Loucy (cell line): ENCODE measurements around the gene OR52E2.

Experiments used
- H2AFZ ChIP-seq: fragments of 200-600 bp; sonication (generic); 2 replicates; pipeline ENCODE4 v1.6.0; 2016; ENCODE audit warnings: antibody characterized with exemption, mild to moderate bottlenecking, low read length, moderate library complexity
- H3F3A ChIP-seq: fragments of 200-600 bp; 2 replicates; pipeline ENCODE4 v1.6.0; 2016; ENCODE audit warnings: antibody characterized with exemption, low read depth, mild to moderate bottlenecking
- H3K27me3 ChIP-seq: fragments of 200-600 bp; sonication (generic); 2 replicates; pipeline ENCODE4 v1.6.1; 2014; ENCODE audit warnings: low read length, mild to moderate bottlenecking; ENCODE audit not compliant: insufficient read depth, poor library complexity, severe bottlenecking
- H3K36me3 ChIP-seq: fragments of 200-600 bp; sonication (generic); 2 replicates; pipeline ENCODE4 v1.6.1; 2016; ENCODE audit warnings: low read length; ENCODE audit not compliant: insufficient read depth
- H3K4me1 ChIP-seq: fragments of 200-600 bp; sonication (generic); 2 replicates; pipeline ENCODE4 v1.5.1; 2014; ENCODE audit warnings: low read length, mild to moderate bottlenecking; ENCODE audit not compliant: insufficient read depth, poor library complexity, severe bottlenecking
- H3K4me2 ChIP-seq: fragments of 200-600 bp; sonication (generic); 2 replicates; pipeline ENCODE4 v1.6.0; 2014; ENCODE audit warnings: antibody characterized with exemption, low read length, low read depth, mild to moderate bottlenecking; ENCODE audit not compliant: poor library complexity, severe bottlenecking
- H3K4me3 ChIP-seq: fragments of 200-600 bp; sonication (generic); 2 replicates; pipeline ENCODE4 v1.5.1; 2014; ENCODE audit warnings: low read length, mild to moderate bottlenecking, mixed read lengths; ENCODE audit not compliant: poor library complexity, severe bottlenecking
- H3K79me2 ChIP-seq: fragments of 200-600 bp; sonication (generic); 2 replicates; pipeline ENCODE4 v1.6.1; 2014; ENCODE audit warnings: low read length; ENCODE audit not compliant: insufficient read depth
- H3K9ac ChIP-seq: fragments of 200-600 bp; sonication (generic); 2 replicates; pipeline ENCODE4 v1.6.0; 2014; ENCODE audit warnings: mild to moderate bottlenecking, low read depth, low read length, moderate library complexity; ENCODE audit not compliant: poor library complexity, severe bottlenecking
- H3K9me2 ChIP-seq: fragments of 200-600 bp; sonication (generic); replicated peaks from 2 replicates; pipeline ENCODE4 v1.6.1; 2016; ENCODE audit warnings: low read depth, low read length, mixed read lengths
- H3K9me3 ChIP-seq: fragments of 200-600 bp; sonication (generic); 2 replicates; pipeline ENCODE4 v1.6.1; 2014; ENCODE audit warnings: mild to moderate bottlenecking, antibody characterized with exemption, low read length, low read depth; ENCODE audit not compliant: insufficient read depth
- H4K20me1 ChIP-seq: fragments of 200-600 bp; sonication (generic); 2 replicates; pipeline ENCODE4 v1.6.0; 2014; ENCODE audit warnings: antibody characterized with exemption, low read length, mild to moderate bottlenecking; ENCODE audit not compliant: insufficient read depth, poor library complexity, severe bottlenecking
- CTCF ChIP-seq: fragments of 200-600 bp; sonication (generic); conservative IDR thresholded peaks from 2 replicates; pipeline ENCODE4 v1.5.1; 2014; ENCODE audit warnings: mild to moderate bottlenecking, antibody characterized with exemption, low read length
- EZH2phosphoT487 ChIP-seq: fragments of 200-600 bp; IDR thresholded peaks from 2 replicates; pipeline ENCODE4 v1.6.1; 2018; ENCODE audit warnings: antibody characterized with exemption, mild to moderate bottlenecking, moderate library complexity, borderline replicate concordance

The OR52E2 gene

DNA sequence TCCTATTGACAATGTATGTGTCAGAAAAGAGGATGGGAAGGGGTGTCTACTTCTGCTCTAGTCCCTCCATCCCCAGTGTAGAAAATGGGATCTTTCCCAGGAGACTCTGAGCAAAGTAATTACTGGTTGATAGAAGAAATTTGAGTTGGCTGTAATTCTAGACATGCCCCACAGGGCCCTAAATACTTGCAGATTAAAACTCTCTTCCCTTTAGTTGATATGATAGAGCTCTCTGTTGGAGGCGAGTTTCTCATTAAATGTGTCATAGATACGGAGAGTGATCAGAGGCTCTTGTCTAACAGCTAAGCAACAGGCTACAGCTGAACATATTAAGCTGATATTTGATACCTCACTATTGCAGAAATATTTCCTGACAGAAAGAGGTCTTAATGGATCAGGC is 42.8 kb upstream of the OR52E2 start:
- Histone ChIP-seq H3K4me3 (no peak overlapping the region), H2AFZ (no peak overlapping the region), H3K9me3 (no peaks in the 10 kb centered on the region), H3K79me2 (no peaks in the 10 kb centered on the region), H4K20me1 (no peaks in the 10 kb centered on the region), H3F3A (no peaks in the 10 kb centered on the region), H3K27me3 (no peaks in the 10 kb centered on the region), H3K36me3 (no peaks in the 10 kb centered on the region), H3K4me2 (no peak overlapping the region), H3K4me1 (no peaks in the 10 kb centered on the region), H3K9ac (no peak overlapping the region), H3K9me2 (no peaks in the 10 kb centered on the region)
- no peak for TF ChIP-seq EZH2phosphoT487
- no peak for TF ChIP-seq CTCF

DNA sequence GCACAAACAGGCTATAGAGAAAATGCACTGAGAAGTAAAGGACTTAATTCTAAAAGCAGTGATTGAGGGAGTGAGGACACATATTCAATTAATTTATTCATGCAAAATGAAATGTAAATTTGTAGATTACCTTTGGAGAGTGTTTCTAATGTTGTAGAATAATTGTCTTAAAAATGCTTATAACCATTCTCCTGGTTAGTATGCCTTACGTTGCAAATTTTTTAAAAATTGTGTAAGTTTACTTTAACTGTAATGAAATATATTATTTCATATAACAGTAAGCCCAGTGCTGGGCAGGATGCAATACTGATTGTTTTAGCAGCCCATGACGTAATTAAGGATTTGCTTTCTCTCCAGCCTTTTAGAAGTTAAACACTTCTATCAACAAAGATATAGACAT is 36.6 kb upstream of the OR52E2 start:
- Histone ChIP-seq H3F3A (no peaks in the 10 kb centered on the region), H3K4me3 (no peak overlapping the region), H3K9ac (no peak overlapping the region), H2AFZ (no peak overlapping the region), H3K4me1 (no peaks in the 10 kb centered on the region), H4K20me1 (no peaks in the 10 kb centered on the region), H3K9me3 (no peaks in the 10 kb centered on the region), H3K9me2 (no peaks in the 10 kb centered on the region), H3K79me2 (no peaks in the 10 kb centered on the region), H3K27me3 (no peaks in the 10 kb centered on the region), H3K36me3 (no peaks in the 10 kb centered on the region), H3K4me2 (no peak overlapping the region)
- TF ChIP-seq CTCF = no peak
- no peak for TF ChIP-seq EZH2phosphoT487

GRCh38 chr11:5092821-5093585 is 33.6 kb upstream of the OR52E2 start:
- Histone ChIP-seq H3K4me2 (no peak overlapping the region), H2AFZ (no peak overlapping the region), H3K79me2 (no peaks in the 10 kb centered on the region), H3F3A (no peaks in the 10 kb centered on the region), H3K36me3 (no peaks in the 10 kb centered on the region), H3K4me1 (no peaks in the 10 kb centered on the region), H3K9me2 (no peaks in the 10 kb centered on the region), H3K27me3 (no peaks in the 10 kb centered on the region), H4K20me1 (no peaks in the 10 kb centered on the region), H3K9ac (no peak overlapping the region), H3K4me3 (no peak overlapping the region), H3K9me3 (no peaks in the 10 kb centered on the region)
- TF ChIP-seq CTCF = no peak
- TF ChIP-seq EZH2phosphoT487 = no peak
